AG09319 (cell line): ENCODE data around the gene STAT5B.
"Not testable (repeated sequence)": the region's sequence is repeated elsewhere in the genome, so short reads cannot be mapped to it uniquely, and the experiment has no call there.

Experiments
- DNase-seq: peaks from one replicate; pipeline ENCODE4 v3.0.0-alpha.2; 2010; ENCODE audit warnings: low read depth; ENCODE audit errors: extremely low read depth
- CTCF ChIP-seq: IDR thresholded peaks from 2 replicates; pipeline ENCODE4 v1.5.1; 2011; ENCODE audit warnings: low read depth, mild to moderate bottlenecking, inconsistent platforms, low read length, moderate library complexity

The STAT5B gene

GRCh38 chr17:42192189-42193126 lies 83.7 kb downstream of the STAT5B start:
- no peak for DNase-seq
- no peak for TF ChIP-seq CTCF

- no peak for DNase-seq
- no peak for TF ChIP-seq CTCF
Measured at GRCh38 chr17:42191275-42191608, 84.9 kb downstream of the STAT5B start.

GRCh38 chr17:42190491-42191274 lies 85.5 kb downstream of the STAT5B start:
- no peak for DNase-seq
- TF ChIP-seq CTCF: no peak

GRCh38 chr17:42189651-42189965 lies 86.6 kb downstream of the STAT5B start:
- DNase-seq: no peak
- no peak for TF ChIP-seq CTCF

- no peak for DNase-seq
- TF ChIP-seq CTCF: no peak
Measured at GRCh38 chr17:42188749-42189650, 87.2 kb downstream of the STAT5B start.

GRCh38 chr17:42187833-42188232 lies 88.4 kb downstream of the STAT5B start:
- no peak for DNase-seq
- no peak for TF ChIP-seq CTCF

GRCh38 chr17:42186191-42186590 lies 90.0 kb downstream of the STAT5B start:
- DNase-seq: not testable (repeated sequence)
